NCI-H2196 treated with DMSO at 0.1 percent for 48 hours (cell line): Measurements from ENCODE around the gene CHST1.

ENCODE experiments used
- DNase-seq: peaks from one replicate; lab custom pipeline; 2025; ENCODE audit not compliant: unreplicated experiment; lab: John Stamatoyannopoulos, UW

Gene CHST1

GRCh38 chr11:45665206-45665932 lies at the start of gene CHST1:
Gene CHST1, minus strand, starts transcription at chr11:45665622. Its CDS starts 14,699 bp downstream, at chr11:45650923.
- DNase-seq, result no peak

GRCh38 chr11:45713573-45713972 lies 48.2 kb upstream of the CHST1 start:
- DNase-seq, result no peak

- no peak for DNase-seq
Observed at GRCh38 chr11:45710561-45710960, 45.1 kb upstream of the CHST1 start.

- no peak for DNase-seq
Observed at GRCh38 chr11:45708887-45709663, 43.7 kb upstream of the CHST1 start.

GRCh38 chr11:45704635-45705034 lies 39.2 kb upstream of the CHST1 start:
- DNase-seq, result no peak

- no peak for DNase-seq
Observed at GRCh38 chr11:45704133-45704532, 38.7 kb upstream of the CHST1 start.

- DNase-seq, result no peak
Observed at GRCh38 chr11:45702511-45702910, 37.1 kb upstream of the CHST1 start.

- no peak for DNase-seq
Observed at GRCh38 chr11:45698777-45699497, 33.5 kb upstream of the CHST1 start.

GRCh38 chr11:45692808-45693453 lies 27.5 kb upstream of the CHST1 start:
- no peak for DNase-seq

- no peak for DNase-seq
Observed at GRCh38 chr11:45688472-45689033, 23.1 kb upstream of the CHST1 start.

GRCh38 chr11:45687836-45688235 lies 22.4 kb upstream of the CHST1 start:
- DNase-seq, result no peak

GRCh38 chr11:45685964-45686537 lies 20.6 kb upstream of the CHST1 start:
- DNase-seq, result no peak

GRCh38 chr11:45684440-45684839 lies 19.0 kb upstream of the CHST1 start:
- DNase-seq, result no peak

GRCh38 chr11:45683271-45684058 lies 18.0 kb upstream of the CHST1 start:
- DNase-seq, result no peak

- DNase-seq, result no peak
Observed at GRCh38 chr11:45679806-45680205, 14.4 kb upstream of the CHST1 start.

- DNase-seq, result no peak
Observed at GRCh38 chr11:45678976-45679375, 13.6 kb upstream of the CHST1 start.

- no peak for DNase-seq
Observed at GRCh38 chr11:45677770-45678512, 12.5 kb upstream of the CHST1 start.

GRCh38 chr11:45676522-45677095 lies 11.2 kb upstream of the CHST1 start:
- no peak for DNase-seq

- no peak for DNase-seq
Observed at GRCh38 chr11:45675646-45676045, 10.2 kb upstream of the CHST1 start.
